GM18870 (cell line): Measurements from ENCODE around the gene TSHZ2.
"Not testable (repeated sequence)": the region's sequence is repeated elsewhere in the genome, so short reads cannot be mapped to it uniquely, and the experiment has no call there.

ENCODE experiments used
- ATAC-seq: cut with Tn5 transposase; IDR thresholded peaks from one replicate; pipeline ENCODE4 v1.9.1; 2021; ENCODE audit warnings: moderate library complexity; ENCODE audit not compliant: unreplicated experiment

Gene TSHZ2

GRCh38 chr20:53403029-53403428, 430.9 kb downstream of the TSHZ2 start:
- no peak for ATAC-seq

GRCh38 chr20:53405139-53405538, 433.0 kb downstream of the TSHZ2 start:
- ATAC-seq = no peak

GRCh38 chr20:53406580-53406979, 434.4 kb downstream of the TSHZ2 start:
- no peak for ATAC-seq

GRCh38 chr20:53408691-53409446, 436.7 kb downstream of the TSHZ2 start:
- ATAC-seq = no peak

- no peak for ATAC-seq
These were observed 437.2 kb downstream of the TSHZ2 start for GRCh38 chr20:53409447-53409717.

GRCh38 chr20:53411129-53411528, 439.0 kb downstream of the TSHZ2 start:
- ATAC-seq = no peak

GRCh38 chr20:53411891-53412290, 439.7 kb downstream of the TSHZ2 start:
- ATAC-seq = no peak

- ATAC-seq = no peak
These were observed 440.5 kb downstream of the TSHZ2 start for GRCh38 chr20:53412577-53413185.

GRCh38 chr20:53413186-53413631, 441.1 kb downstream of the TSHZ2 start:
- ATAC-seq = peak; percentile 76

GRCh38 chr20:53413845-53414244, 441.7 kb downstream of the TSHZ2 start:
- ATAC-seq = not testable (repeated sequence)

- ATAC-seq = no peak
These were observed 447.7 kb downstream of the TSHZ2 start for GRCh38 chr20:53419693-53420460.

GRCh38 chr20:53421343-53421742, 449.2 kb downstream of the TSHZ2 start:
- ATAC-seq = no peak

GRCh38 chr20:53422039-53422438, 449.9 kb downstream of the TSHZ2 start:
- ATAC-seq = no peak

- no peak for ATAC-seq
These were observed 451.5 kb downstream of the TSHZ2 start for GRCh38 chr20:53423587-53424146.

GRCh38 chr20:53425481-53425880, 453.3 kb downstream of the TSHZ2 start:
- no peak for ATAC-seq

GRCh38 chr20:53425941-53426340, 453.8 kb downstream of the TSHZ2 start:
- no peak for ATAC-seq

GRCh38 chr20:53426766-53427312, 454.7 kb downstream of the TSHZ2 start:
- no peak for ATAC-seq

GRCh38 chr20:53427951-53428350, 455.8 kb downstream of the TSHZ2 start:
- ATAC-seq = no peak

- ATAC-seq = no peak
These were observed 456.4 kb downstream of the TSHZ2 start for GRCh38 chr20:53428588-53428987.

GRCh38 chr20:53428996-53429395, 456.8 kb downstream of the TSHZ2 start:
- ATAC-seq = no peak

- ATAC-seq = no peak
These were observed 462.5 kb downstream of the TSHZ2 start for GRCh38 chr20:53434662-53435061.
